ENCODE data around the gene MEF2D.

MEF2D gene

GRCh38 chr1:156546267-156546666 is 45.7 kb upstream of the MEF2D start:
- no peak for DNase-seq
- H3K9me3 ChIP-seq (ENCODE audit: severe bottlenecking) = no peaks in the 10 kb centered on the region
- no peak for TF ChIP-seq CTCF (IDR thresholded peaks at IDR 0.05; ENCODE audit: low read depth, low read length)
- H3K36me3 ChIP-seq = peaks cover 75% of the 10 kb centered on the region
- no peak overlapping the region for H3K27ac ChIP-seq
- no peaks in the 10 kb centered on the region for H3K27me3 ChIP-seq (ENCODE audit: insufficient read depth, low read depth, severe bottlenecking)
- H3K4me3 ChIP-seq (ENCODE audit: low read depth, low read length) = no peak overlapping the region

GRCh38 chr1:156544592-156545102 is 44.1 kb upstream of the MEF2D start:
- TF ChIP-seq CTCF (IDR thresholded peaks at IDR 0.05; ENCODE audit: low read depth, low read length) = no peak
- H3K27ac ChIP-seq = no peak overlapping the region
- H3K36me3 ChIP-seq = peaks cover 71% of the 10 kb centered on the region

GRCh38 chr1:156543066-156543465 is 42.5 kb upstream of the MEF2D start:
- TF ChIP-seq CTCF (IDR thresholded peaks at IDR 0.05; ENCODE audit: low read depth, low read length) = no peak
- DNase-seq = no peak
- H3K27me3 ChIP-seq (ENCODE audit: insufficient read depth, low read depth, severe bottlenecking) = no peaks in the 10 kb centered on the region
- H3K4me3 ChIP-seq (ENCODE audit: low read depth, low read length) = no peak overlapping the region
- H3K36me3 ChIP-seq = peaks cover 75% of the 10 kb centered on the region
- H3K27ac ChIP-seq = no peak overlapping the region
- no peaks in the 10 kb centered on the region for H3K9me3 ChIP-seq (ENCODE audit: severe bottlenecking)

More at GRCh38 chr1:156544592-156545102, 44.1 kb upstream of the MEF2D start:
- no peaks in the 10 kb centered on the region for H3K27me3 ChIP-seq (ENCODE audit: insufficient read depth, low read depth, severe bottlenecking)
- DNase-seq = no peak
- H3K4me3 ChIP-seq (ENCODE audit: low read depth, low read length) = no peak overlapping the region
- H3K9me3 ChIP-seq (ENCODE audit: severe bottlenecking) = no peaks in the 10 kb centered on the region

GRCh38 chr1:156540955-156541354 is 40.4 kb upstream of the MEF2D start:
- Histone ChIP-seq H3K4me3 (ENCODE audit: low read depth, low read length) (no peak overlapping the region), H3K27me3 (ENCODE audit: insufficient read depth, low read depth, severe bottlenecking) (no peaks in the 10 kb centered on the region), H3K9me3 (ENCODE audit: severe bottlenecking) (no peaks in the 10 kb centered on the region), H3K27ac (no peak overlapping the region), H3K36me3 (peaks cover 69% of the 10 kb centered on the region)
- TF ChIP-seq CTCF (IDR thresholded peaks at IDR 0.05; ENCODE audit: low read depth, low read length) = no peak
- DNase-seq = no peak

GRCh38 chr1:156539818-156540355 is 39.3 kb upstream of the MEF2D start:
- DNase-seq = no peak
- Histone ChIP-seq H3K4me3 (ENCODE audit: low read depth, low read length) (no peak overlapping the region), H3K9me3 (ENCODE audit: severe bottlenecking) (no peaks in the 10 kb centered on the region), H3K27me3 (ENCODE audit: insufficient read depth, low read depth, severe bottlenecking) (no peaks in the 10 kb centered on the region), H3K27ac (no peak overlapping the region), H3K36me3 (peaks cover 76% of the 10 kb centered on the region)
- TF ChIP-seq CTCF (IDR thresholded peaks at IDR 0.05; ENCODE audit: low read depth, low read length) = no peak

Measured in WERI-Rb-1 (cell line).